ENCODE data around the gene SLC9B1.

DNA sequence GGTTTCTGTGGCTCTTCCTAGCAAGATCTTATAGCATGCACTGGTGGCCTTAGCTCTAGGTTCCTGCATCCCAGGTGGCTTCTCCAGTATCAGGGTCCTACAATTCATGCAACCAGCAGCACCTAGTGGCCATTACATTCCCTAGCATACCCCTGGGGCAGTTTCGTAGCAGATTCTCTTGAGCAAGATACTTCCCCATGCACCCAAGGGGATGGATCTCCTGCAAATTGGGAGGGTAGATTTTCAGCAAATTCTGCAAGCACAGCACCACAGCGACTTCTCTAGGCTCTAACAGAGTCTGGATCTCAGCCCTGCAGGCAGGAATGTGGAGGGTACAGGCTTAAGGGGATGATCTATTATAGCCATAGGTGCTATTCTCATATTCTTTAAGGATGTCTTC lies 13.1 kb upstream of the SLC9B1 start:
- TF ChIP-seq, protein P1, sequence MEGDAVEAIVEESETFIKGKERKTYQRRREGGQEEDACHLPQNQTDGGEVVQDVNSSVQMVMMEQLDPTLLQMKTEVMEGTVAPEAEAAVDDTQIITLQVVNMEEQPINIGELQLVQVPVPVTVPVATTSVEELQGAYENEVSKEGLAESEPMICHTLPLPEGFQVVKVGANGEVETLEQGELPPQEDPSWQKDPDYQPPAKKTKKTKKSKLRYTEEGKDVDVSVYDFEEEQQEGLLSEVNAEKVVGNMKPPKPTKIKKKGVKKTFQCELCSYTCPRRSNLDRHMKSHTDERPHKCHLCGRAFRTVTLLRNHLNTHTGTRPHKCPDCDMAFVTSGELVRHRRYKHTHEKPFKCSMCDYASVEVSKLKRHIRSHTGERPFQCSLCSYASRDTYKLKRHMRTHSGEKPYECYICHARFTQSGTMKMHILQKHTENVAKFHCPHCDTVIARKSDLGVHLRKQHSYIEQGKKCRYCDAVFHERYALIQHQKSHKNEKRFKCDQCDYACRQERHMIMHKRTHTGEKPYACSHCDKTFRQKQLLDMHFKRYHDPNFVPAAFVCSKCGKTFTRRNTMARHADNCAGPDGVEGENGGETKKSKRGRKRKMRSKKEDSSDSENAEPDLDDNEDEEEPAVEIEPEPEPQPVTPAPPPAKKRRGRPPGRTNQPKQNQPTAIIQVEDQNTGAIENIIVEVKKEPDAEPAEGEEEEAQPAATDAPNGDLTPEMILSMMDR (IDR thresholded peaks at IDR 0.05), result peak; percentile 14 to 71 (median 41)
- no peak for TF ChIP-seq POLR2A (IDR thresholded peaks at IDR 0.05)

Measured in body of pancreas (tissue), 4 donors.